Liver (tissue), 3 donors: ENCODE results near the gene PTPA.

Experiments
- ATF3 ChIP-seq: IDR thresholded peaks from 2 replicates; pipeline ENCODE4 v1.6.1; 2016; ENCODE audit warnings: antibody characterized with exemption
- CTCF ChIP-seq: fragments of 150-350 bp; IDR thresholded peaks from 2 replicates; pipeline ENCODE4 v1.5.1; 2017; ENCODE audit warnings: improper control_type of control experiment, low read depth, low read length; ENCODE audit not compliant: missing input control
- FOXA1 ChIP-seq: IDR thresholded peaks from 2 replicates; pipeline ENCODE4 v1.6.1; 2016; ENCODE audit warnings: antibody characterized with exemption
- GABPA ChIP-seq, 2 donors: IDR thresholded peaks in 1 of 2; conservative IDR thresholded peaks in 1 of 2; 2 replicates each; pipeline ENCODE4 v1.6.1; 2016; ENCODE audit warnings: antibody characterized with exemption in 2 of 2, mild to moderate bottlenecking in 1 of 2, moderate library complexity in 1 of 2
- JUND ChIP-seq, 2 donors: IDR thresholded peaks; 2 replicates each; pipeline ENCODE4 v1.6.1; 2016; ENCODE audit warnings: antibody characterized with exemption in 2 of 2
- MAX ChIP-seq: IDR thresholded peaks from 2 replicates; pipeline ENCODE4 v1.6.1; 2016; ENCODE audit warnings: antibody characterized with exemption
- RAD21 ChIP-seq, 2 donors: IDR thresholded peaks; 2 replicates each; pipeline ENCODE4 v1.6.1; 2016; ENCODE audit warnings: antibody characterized with exemption in 2 of 2, mild to moderate bottlenecking in 2 of 2
- REST ChIP-seq: IDR thresholded peaks from 2 replicates; pipeline ENCODE4 v1.6.1; 2016; ENCODE audit warnings: antibody characterized with exemption, mild to moderate bottlenecking
- SP1 ChIP-seq: IDR thresholded peaks from 2 replicates; pipeline ENCODE4 v1.6.1; 2018; ENCODE audit warnings: antibody characterized with exemption, mild to moderate bottlenecking
- TAF1 ChIP-seq: conservative IDR thresholded peaks from 2 replicates; pipeline ENCODE4 v1.6.1; 2016; ENCODE audit warnings: antibody characterized with exemption, mild to moderate bottlenecking
- YY1 ChIP-seq: IDR thresholded peaks from 2 replicates; pipeline ENCODE4 v1.6.1; 2016; ENCODE audit warnings: antibody characterized with exemption, mild to moderate bottlenecking
- ZBTB33 ChIP-seq: IDR thresholded peaks from 2 replicates; pipeline ENCODE4 v1.6.1; 2016; ENCODE audit warnings: antibody characterized with exemption
- donor health status: healthy.
- donor health status: healthy.

- TF ChIP-seq ATF3 (no peak), GABPA (IDR thresholded peaks at IDR 0.05 in 1 of 2, conservative IDR thresholded peaks at IDR 0.05 in 1 of 2) (no peak), MAX (no peak), CTCF (peak; percentile 97), RAD21 (IDR thresholded peaks at IDR 0.05) (peak; percentile 94), SP1 (no peak), TAF1 (no peak), YY1 (peak; percentile 48), JUND (IDR thresholded peaks at IDR 0.05) (no peak), REST (peak; percentile 34), FOXA1 (no peak), ZBTB33 (no peak)
Observed at GRCh38 chr9:129174102-129174723, 63.0 kb downstream of the PTPA start.
